Right forelimb (tissue), 1 donor: ENCODE data around the gene CIZ1.
A peak's percentile ranks its signal among the peaks of the same experiment; 100 is the strongest.
"Not testable (repeated sequence)": the region's sequence is repeated elsewhere in the genome, so short reads cannot be mapped to it uniquely, and the experiment has no call there.

ENCODE experiments used
- DNase-seq: peaks from one replicate; pipeline ENCODE4 v3.0.0-alpha.2; 2018

Gene CIZ1, protein sequence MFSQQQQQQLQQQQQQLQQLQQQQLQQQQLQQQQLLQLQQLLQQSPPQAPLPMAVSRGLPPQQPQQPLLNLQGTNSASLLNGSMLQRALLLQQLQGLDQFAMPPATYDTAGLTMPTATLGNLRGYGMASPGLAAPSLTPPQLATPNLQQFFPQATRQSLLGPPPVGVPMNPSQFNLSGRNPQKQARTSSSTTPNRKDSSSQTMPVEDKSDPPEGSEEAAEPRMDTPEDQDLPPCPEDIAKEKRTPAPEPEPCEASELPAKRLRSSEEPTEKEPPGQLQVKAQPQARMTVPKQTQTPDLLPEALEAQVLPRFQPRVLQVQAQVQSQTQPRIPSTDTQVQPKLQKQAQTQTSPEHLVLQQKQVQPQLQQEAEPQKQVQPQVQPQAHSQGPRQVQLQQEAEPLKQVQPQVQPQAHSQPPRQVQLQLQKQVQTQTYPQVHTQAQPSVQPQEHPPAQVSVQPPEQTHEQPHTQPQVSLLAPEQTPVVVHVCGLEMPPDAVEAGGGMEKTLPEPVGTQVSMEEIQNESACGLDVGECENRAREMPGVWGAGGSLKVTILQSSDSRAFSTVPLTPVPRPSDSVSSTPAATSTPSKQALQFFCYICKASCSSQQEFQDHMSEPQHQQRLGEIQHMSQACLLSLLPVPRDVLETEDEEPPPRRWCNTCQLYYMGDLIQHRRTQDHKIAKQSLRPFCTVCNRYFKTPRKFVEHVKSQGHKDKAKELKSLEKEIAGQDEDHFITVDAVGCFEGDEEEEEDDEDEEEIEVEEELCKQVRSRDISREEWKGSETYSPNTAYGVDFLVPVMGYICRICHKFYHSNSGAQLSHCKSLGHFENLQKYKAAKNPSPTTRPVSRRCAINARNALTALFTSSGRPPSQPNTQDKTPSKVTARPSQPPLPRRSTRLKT

DNA sequence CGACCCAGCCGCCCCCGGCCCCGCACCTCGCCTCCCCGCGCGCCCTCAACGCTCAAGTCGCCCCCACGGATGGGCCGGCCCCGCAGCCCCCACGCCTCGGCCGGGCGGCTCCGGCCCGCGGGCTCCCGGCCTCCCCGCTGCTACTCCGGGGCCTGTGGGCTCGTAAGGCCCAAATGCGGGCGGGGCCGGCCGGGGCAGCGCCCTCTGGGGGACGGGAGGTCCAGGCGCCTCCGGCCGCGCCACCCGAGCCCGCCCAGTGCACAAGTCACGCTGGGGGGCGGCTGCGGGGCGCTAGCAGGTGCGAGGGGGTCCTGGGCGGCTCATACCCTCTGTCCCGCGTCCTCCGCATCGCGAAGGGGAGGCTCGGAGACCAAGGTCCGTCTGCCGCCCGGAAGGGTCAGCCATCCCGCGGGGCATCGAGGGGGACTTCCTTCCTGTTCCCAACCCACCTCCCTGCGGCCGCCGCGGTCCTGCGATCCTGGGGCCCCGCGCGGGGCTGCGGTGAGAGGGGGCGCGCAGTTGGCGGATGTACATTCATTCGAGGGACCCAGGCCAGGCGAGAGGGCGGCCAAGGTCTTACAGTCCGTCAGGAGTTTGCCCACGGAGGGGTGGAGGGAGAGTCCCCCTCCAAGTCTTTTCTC lies at the start of gene CIZ1:
TSS of gene CIZ1 (minus strand) at position 167 of the 641 bp plus-strand sequence. CDS start 715 bp downstream, outside the sequence.
- DNase-seq = peak; percentile 89

- peak; percentile 40 for DNase-seq
Measured at GRCh38 chr9:128233817-128234406, 42.5 kb upstream of the CIZ1 start.

DNA sequence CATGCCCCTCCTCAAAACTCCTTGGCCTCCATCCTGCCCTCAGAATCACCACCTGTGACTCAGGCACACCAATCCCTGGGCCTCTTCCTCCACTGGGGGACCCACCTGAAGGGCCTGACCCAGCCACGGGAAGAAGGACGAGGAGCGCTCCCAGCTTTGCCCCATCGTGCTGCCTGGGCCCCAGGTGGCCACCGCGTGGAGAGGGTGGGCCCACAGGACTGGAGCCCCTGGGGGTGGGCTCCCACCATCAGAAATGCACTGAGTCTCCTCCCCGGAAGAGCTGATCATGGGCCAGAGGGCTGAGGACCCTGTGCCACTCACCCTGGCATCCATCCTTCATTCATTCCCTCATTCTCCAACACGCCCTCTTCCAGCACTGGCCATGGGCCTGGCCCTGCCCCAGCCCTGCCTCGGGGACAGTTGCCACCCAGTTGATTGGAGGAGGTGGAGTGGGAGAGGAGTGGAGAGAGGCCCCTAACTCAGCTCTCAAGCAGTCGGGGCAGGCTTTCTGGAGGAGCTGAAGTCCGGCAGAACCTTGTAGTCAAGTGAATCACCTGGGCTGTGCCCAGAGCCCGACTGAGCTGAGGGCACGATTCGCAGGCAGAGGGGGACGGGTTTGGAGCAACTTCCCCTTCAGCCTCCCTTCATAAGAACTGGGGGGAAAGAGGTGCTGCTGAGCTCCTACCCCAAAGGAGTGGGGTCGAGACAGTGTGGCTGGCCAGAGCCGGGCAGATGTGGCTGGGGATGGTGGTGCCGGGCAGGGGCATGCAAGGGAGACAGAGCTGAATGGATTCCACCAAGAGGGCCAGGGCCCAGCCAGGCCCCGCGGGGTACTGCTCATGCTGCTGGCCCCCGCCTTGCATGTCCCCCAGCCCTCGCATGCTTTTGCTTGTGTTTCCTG lies 41.4 kb upstream of the CIZ1 start:
- DNase-seq = peak; percentile 41

DNA sequence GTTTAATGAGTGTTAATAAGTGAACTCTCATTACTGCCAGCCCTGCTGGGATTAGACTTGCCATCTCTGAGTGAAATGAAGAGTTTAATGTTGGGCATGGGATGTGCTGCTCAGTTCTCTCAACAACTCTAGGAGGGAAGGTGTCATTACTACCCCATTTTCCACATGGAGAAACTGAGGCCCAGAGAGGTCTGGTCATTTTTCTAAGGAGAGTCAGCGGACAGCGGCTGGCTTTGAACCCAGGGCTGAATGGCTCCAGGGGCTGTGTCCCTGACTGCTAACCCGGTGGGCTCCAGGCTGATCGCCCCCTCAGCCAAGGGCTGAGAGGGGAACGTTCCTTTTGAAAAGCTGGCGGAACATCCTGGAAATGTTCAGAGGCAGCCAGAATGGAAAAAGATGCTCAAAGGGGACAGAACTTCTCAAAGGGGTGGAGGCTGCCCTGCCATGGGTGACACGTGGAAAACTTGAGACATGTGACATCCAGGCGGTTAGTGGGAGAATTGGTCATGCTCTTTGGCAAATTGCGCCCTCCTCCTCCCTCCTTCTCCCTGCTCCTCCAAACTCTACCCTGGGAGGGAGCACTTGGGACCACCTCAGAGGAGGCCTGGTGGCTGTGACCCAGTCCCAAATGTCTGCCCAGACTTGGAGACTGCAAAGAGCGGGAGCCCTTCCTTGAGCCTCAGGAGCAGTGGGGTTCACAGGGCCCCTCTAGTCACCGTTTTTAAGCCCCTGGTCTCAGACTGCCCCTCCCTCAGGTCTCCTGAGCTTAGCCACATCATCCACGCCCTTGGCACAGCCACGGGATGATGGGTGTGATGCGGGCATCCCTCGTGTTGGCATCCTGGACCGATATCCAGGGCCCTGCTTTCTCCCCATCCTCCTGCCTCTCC lies 40.5 kb upstream of the CIZ1 start:
- peak; percentile 78 for DNase-seq

DNA sequence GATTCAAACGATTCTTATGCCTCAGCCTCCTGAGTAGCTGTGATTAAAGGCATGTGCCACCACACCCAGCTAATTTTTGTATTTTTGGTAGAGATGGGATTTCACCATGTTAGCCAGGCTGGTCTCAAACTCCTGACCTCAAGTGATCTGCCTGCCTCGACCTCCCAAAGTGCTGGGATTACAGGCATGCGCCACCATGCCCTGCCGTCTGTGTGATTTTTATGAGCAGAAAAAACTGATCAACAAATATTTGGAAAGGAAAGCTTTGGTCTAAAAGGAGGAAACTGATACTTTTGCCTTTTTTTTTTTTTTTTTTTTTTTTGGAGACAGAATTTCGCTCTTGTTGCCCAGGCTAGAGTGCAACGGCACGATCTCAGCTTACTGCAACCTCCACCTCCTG lies 39.5 kb upstream of the CIZ1 start:
- not testable (repeated sequence) for DNase-seq

DNA sequence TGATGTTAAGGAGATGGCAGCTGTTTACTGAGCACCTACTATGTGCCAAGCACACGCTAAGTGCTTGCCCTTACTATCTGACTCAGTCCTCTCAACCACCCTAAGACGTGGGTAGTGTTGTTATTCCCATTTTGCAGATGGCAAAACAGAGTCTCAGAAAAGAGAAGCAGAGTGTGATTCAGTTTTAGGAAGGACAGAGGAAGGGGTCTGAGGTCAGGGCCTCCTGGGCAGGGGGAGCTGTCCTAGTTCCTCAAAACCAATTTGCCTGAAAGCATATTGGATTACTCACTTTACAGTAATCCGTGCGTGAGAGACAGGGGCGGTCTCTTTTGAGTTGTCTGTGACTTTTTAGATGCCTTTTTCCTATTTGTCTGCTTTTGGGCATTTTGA lies 35.0 kb upstream of the CIZ1 start:
- DNase-seq = no peak

DNA sequence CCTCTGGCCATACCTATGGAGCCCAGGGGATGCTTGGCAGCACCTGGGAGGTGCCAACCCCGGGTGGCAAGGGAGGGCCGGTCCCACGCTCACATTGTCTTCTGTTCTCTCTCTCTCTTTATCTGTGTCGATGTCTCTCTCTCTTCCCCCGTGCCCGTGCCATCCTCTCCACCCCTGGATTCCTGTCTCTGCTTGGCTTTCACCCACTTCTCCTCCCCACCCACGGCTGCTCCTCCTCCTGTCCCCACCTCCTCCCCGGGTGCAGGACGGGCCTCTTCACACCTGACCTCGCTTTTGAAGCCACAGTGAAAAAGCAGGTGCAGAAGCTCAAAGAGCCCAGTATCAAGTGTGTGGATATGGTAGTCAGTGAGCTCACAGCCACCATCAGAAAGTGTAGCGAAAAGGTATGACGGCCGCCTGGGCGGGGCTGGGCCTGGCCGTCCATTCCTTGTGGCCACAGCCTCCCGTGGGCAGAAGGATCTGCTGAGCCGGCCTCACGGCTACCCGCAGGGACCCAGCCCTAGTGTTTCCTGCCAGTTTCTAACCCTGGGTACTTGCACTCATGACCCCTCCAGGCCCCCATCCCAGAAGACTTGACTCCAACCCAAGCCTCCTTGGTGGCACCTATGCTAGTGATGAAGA lies 34.5 kb upstream of the CIZ1 start:
- DNase-seq = no peak

GRCh38 chr9:128224877-128225276 lies 33.5 kb upstream of the CIZ1 start:
- no peak for DNase-seq

DNA sequence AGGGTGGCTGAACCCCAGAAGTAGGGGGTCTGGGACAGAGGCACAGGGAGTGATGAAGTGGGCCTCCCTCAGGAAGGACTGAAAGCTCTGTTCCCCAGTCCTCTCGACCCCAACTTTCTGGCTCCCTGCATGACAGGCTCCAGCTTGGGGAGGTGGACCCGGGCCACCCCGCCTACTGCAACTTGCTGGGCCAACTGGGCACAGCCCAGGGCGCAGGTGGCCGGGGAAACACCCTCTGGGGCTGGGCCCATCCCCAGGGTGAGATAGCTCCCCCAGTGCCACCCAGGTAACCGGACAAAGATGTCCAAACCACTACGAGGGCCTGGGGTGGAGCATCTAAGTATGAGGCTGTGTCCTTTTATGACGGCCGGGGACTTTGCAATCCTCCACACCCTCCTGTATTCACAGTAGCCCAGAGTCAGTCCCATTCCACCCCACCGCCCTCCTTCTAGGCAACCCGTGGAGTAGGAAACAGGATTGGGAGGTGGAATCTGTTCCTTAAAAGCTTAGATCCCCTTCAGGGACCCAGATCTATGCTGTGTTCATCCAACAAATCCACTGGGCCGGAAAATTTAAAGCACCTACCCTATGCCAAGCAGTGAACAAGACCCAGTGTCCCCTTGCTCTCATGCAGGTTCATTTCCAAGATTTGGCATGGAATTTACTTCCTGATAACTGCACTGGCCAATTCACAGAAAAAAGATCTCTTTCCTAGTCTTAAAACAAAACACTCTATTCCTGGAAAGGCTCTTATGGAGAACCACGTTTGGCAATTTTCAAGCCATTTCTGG lies 31.7 kb upstream of the CIZ1 start:
- DNase-seq = no peak

DNA sequence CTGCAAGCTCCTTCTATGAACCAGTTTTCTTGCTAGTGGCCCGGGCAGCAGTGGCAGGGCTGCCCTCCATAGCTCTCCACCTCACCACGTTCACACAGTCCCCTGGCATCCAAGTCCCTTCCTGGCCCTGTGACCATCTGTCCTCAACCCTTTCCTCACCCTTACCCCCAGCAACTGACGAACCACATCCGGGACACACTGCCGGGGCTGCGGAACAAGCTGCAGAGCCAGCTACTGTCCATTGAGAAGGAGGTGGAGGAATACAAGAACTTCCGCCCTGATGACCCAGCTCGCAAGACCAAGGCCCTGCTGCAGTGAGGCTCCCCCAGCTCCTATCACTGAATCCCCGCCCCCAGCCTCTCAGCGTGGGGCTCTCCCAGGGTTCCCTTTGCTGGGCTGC lies 30.7 kb upstream of the CIZ1 start:
- DNase-seq = no peak

- no peak for DNase-seq
Measured at GRCh38 chr9:128219831-128220230, 28.5 kb upstream of the CIZ1 start.

DNA sequence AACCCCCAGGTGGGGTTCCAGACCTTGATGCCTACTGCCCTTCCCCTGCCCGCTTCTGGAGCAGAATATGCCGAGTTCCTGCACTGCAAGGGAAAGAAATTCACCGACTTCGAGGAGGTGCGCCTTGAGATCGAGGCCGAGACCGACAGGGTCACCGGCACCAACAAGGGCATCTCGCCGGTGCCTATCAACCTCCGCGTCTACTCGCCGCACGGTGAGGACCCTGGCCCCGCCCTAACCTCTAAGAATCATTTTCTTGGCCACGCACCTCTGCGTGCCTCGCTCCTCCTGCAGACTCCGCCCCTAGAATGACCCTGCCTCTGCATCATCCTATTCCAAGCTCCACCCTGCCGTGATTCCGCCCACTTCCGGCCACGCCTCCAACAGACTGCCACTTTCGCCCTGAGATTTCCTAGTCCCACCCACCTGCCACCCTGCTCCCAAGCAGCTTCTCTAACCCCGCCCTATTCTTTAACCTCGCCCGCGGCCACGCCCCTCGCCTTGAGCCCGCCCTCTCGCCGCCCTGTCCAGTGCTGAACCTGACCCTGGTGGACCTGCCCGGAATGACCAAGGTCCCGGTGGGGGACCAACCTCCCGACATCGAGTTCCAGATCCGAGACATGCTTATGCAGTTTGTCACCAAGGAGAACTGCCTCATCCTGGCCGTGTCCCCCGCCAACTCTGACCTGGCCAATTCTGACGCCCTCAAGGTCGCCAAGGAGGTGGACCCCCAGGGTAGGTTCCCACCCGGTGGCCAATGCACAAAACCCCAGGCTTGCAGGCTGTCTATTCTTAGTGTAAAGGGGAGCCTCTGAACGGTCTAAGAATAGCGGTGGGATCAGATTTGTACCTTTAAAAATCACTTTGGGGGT lies 27.4 kb upstream of the CIZ1 start:
- peak; percentile 84 for DNase-seq

GRCh38 chr9:128218172-128218517 lies 26.8 kb upstream of the CIZ1 start:
- no peak for DNase-seq

GRCh38 chr9:128216781-128217553 lies 25.6 kb upstream of the CIZ1 start:
- no peak for DNase-seq

DNA sequence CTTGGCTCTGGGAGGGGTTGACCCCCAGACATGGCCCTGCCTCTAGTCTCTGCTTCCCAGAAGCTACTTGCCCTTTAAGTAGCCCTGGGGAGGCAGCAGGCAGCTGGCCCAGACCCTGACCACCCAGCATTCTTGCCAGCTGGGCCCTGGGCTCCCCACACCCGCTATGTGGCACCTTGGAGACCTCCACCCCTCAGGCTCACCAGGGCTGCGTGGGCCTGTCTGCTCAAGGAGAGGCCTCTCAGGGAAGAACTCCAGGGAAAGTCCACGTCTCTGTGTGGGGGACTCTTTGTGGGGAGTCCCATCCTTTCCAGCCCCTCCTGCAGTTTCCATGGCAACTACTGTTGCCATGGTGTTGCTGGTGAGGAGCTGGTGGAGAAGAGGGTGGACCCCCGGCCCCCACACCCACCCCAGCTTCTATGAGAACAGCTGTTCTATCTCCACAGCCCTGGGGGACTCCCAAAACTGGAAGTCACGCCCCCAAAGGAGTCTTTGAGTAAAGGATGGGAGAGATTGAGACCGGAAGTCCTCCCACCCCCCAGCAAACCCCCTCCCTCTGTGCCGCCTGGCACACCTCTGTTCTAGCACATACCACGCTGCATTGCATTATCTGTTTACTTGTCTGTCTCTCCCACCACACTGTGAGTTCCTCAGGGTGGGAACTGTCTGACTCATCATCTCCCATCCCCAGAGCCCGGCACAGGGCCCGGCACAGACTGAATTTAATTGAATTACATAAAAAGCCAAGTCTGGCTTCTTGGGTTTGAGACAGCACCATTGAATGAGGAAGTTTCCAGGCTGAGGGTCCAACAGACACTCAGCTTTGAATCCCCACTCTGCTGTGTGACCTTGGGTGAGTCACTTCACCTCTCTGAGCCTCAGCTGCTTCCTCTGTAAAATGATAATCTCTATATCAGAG lies 24.4 kb upstream of the CIZ1 start:
- no peak for DNase-seq
